ENCODE results near the gene CLEC11A. TPM values are rescaled to one million over a fixed set of nuclear protein-coding genes. Genes with fewer than 3 reads are reported as not detected.

The CLEC11A gene, protein sequence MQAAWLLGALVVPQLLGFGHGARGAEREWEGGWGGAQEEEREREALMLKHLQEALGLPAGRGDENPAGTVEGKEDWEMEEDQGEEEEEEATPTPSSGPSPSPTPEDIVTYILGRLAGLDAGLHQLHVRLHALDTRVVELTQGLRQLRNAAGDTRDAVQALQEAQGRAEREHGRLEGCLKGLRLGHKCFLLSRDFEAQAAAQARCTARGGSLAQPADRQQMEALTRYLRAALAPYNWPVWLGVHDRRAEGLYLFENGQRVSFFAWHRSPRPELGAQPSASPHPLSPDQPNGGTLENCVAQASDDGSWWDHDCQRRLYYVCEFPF
- total RNA-seq = 0.75 and 0.83 TPM in 2 replicates

DNA sequence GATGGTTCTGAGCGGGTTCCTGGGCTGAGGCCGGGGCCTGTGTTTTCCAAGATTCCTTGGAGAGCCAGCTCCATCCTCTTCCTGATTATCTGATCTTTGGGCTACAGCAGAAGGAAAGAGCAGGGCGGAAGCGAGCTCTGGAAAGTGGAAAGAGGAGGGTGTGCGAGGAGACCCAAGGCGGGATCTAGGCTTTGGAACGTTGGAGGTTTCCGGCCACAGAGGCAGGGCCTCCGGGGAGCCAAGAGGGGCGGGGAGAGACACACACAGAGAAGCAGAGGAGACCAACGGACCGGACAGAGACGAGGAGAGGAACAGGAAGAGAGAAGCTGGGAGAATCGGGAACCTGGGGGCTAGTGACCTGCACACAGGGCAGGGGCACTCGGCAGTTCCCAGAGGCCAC, at the start of gene CLEC11A:
TSS of gene CLEC11A (plus strand) at position 296 of the 400 bp plus-strand sequence. CDS start 162 bp downstream, outside the sequence.
- Mint-ChIP-seq H3K4me3 (peak within 1 kb of the TSS; percentile 85), H3K36me3 (ENCODE audit: low read depth) (no peaks in the 10 kb centered on the region), H3K27me3 (ENCODE audit: insufficient read depth) (peaks cover 37% of the 10 kb centered on the region), H3K4me1 (ENCODE audit: low read depth) (no peaks in the 10 kb centered on the region), H3K9me3 (no peaks in the 10 kb centered on the region), H3K27ac (no peak within 1 kb of the TSS)
- no peak for DNase-seq (ENCODE audit: low spot score)
- intact Hi-C loops (cut with micrococcal nuclease) = no loop called here

DNA sequence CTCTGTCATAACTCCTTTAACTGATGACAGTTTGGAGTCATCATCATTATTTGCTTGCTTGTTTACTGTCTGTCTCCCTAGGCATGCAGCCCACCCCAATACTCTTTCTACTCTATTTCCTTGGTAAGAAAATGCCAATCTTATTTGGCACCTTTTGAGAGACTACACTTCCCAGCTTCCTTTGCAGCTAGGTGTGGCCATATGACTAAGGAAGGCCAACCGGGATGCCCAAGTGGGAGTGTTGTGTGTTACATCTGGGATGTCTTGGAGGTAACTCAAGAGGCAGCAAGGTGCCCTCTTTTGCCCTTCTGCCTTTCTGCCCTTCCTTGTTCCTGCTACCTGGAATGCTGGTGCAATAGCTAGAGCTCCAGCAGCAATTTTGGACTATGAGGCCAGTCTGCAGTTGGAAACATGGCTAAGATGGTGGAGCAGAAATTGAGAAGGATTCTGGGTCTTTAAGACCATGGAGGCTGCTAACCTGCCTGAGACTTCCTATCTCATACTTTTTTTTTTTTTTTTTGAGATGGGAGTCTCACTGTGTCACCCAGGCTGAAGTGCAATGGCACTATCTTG, 46.5 kb upstream of the CLEC11A start:
- no peaks in the 10 kb centered on the region for H3K36me3 Mint-ChIP-seq (ENCODE audit: low read depth)
- no peaks in the 10 kb centered on the region for H3K9me3 Mint-ChIP-seq
- peaks cover 7% of the 10 kb centered on the region for H3K4me1 Mint-ChIP-seq (ENCODE audit: low read depth)
- peaks cover 20% of the 10 kb centered on the region for H3K27me3 Mint-ChIP-seq (ENCODE audit: insufficient read depth)
- H3K27ac Mint-ChIP-seq = no peak overlapping the region
- DNase-seq (ENCODE audit: low spot score) = no peak
- no peak overlapping the region for H3K4me3 Mint-ChIP-seq
- intact Hi-C loops (cut with micrococcal nuclease) = no loop called here

DNA sequence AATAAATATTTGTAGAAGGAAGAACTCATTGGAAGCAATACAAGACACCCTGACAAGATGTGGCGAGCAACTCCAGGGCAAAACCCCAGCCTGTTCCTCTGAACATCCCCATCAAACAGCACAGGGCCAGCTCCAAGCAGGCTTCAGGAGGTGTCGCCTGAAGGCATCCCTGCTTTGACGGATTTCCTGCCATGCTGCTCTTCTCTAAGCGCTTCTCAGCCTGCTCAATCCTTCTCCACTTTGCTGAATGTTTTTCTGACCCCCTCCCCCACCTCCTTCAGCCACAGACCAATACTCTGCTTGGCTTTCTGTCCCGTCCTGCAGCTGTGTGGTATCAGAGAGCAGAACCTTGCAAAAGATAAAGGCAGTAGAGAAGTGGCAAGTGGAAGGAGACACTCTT, 45.5 kb upstream of the CLEC11A start:
- intact Hi-C loops (cut with micrococcal nuclease) = no loop called here
- H3K9me3 Mint-ChIP-seq = no peaks in the 10 kb centered on the region
- H3K4me1 Mint-ChIP-seq (ENCODE audit: low read depth) = peaks cover 7% of the 10 kb centered on the region
- DNase-seq (ENCODE audit: low spot score) = no peak
- peaks cover 18% of the 10 kb centered on the region for H3K27me3 Mint-ChIP-seq (ENCODE audit: insufficient read depth)
- no peaks in the 10 kb centered on the region for H3K36me3 Mint-ChIP-seq (ENCODE audit: low read depth)
- no peak overlapping the region for H3K4me3 Mint-ChIP-seq
- no peak overlapping the region for H3K27ac Mint-ChIP-seq

DNA sequence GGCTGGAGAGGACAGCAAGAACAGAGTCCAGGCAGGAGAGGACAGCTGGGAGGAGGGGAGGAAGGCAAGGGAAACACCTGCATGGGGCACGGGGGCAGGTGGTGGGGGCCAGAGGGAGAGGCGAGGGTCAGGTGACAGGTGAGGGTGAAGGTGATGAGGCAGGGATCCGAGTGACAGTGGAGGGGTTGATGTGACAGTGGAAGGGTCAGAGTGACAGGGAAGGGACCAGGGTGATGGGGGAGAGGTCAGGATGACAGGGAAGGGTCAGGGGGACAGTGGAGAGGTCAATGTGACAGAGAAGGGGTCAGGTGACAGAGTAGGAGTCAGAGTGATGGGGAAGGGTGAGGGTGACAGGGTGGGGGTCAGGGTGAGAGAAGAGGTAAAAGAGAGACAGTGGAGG, 44.8 kb upstream of the CLEC11A start:
- no peaks in the 10 kb centered on the region for H3K36me3 Mint-ChIP-seq (ENCODE audit: low read depth)

DNA sequence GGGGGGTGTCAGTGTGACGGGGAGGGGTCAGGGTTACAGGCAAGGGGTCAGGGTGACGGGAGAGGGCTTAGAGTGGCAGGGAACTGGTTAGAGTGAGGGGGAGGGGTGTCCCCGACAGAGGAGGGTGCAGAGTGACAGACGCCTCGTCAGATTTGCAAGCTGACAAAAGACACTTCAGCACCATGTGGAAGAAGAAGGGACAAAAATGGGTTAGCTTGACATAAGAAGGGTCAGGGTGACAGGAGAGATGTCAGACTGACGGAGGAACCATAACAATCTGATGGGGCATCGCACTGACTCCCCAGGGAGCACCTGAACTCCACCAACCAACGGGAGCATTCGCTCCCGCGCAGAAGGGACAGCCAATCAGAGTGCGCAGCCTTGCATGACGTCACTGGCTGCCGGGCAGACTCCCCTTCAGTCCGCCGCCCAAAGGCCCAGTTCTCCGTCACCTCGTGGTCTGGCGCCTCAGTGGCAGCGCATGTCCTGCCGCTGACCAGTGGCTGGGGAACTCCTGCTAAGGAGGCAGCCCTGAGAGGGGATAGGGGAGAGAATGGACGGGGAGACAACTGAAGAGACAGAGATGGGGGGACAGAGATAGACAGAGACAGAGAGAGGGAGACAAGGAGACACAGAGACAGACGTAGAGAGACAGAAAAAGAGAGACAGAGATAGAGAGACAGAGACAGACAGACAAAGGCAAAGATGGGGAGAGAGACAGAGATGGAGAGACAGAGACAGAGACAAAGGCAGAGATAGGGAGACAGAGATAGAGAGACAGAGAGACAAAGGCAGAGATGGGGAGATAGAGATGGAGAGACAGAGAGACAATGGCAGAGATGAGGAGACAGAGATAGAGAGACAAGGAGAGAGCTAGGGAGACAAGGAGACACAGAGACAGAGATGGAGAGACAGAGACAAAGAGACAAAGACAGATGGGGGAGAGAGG, 43.7 kb upstream of the CLEC11A start:
- H3K27me3 Mint-ChIP-seq (ENCODE audit: insufficient read depth) = peaks cover 8% of the 10 kb centered on the region
- intact Hi-C loops (cut with micrococcal nuclease) = no loop called here

More for the DNA sequence above, 44.8 kb upstream of the CLEC11A start:
- no peak overlapping the region for H3K4me3 Mint-ChIP-seq
- no peaks in the 10 kb centered on the region for H3K9me3 Mint-ChIP-seq
- no peak overlapping the region for H3K27ac Mint-ChIP-seq
- peaks cover 7% of the 10 kb centered on the region for H3K4me1 Mint-ChIP-seq (ENCODE audit: low read depth)
- peaks cover 13% of the 10 kb centered on the region for H3K27me3 Mint-ChIP-seq (ENCODE audit: insufficient read depth)
- no peak for DNase-seq (ENCODE audit: low spot score)
- intact Hi-C loops (cut with micrococcal nuclease) = no loop called here

DNA sequence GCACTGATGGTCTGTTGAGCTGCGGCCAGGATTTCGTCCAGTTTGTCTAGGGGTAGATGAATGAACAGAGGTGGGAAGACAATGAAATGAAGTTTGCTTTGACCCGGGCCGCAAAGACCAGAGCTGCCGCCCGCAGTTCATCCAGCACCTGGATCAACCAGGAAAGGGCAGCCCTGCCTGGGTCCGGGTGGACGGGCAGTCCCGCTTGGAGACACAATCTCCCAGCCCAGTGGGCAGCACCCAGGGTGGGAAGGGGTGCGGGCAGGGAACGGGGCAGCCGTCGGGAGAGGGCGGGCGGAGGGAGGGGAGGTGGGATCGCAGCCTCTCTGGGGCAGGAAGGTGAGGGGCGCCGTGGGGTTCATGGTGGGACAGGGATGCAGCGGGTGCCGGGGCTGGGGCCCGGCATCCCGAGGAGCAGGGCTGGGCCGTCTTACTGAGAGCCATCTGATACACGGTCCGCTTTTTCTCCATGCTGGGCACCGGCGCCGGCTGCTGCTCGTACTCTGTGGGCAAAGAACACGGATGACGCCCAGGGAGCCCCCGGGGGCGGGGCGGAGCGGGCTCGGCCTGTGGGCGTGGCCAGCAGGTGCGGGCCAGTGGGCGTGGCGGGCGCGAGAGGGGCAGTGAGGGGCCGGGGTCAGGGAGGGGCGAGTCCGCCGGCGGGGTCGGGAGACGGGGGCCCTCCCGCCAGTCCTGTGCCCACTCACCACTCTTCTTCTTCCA, 36.7 kb upstream of the CLEC11A start:
- DNase-seq (ENCODE audit: low spot score) = no peak
- intact Hi-C loops (cut with micrococcal nuclease) = no loop called here
- Mint-ChIP-seq H3K36me3 (ENCODE audit: low read depth) (no peaks in the 10 kb centered on the region), H3K27me3 (ENCODE audit: insufficient read depth) (peaks cover 8% of the 10 kb centered on the region), H3K9me3 (no peaks in the 10 kb centered on the region), H3K27ac (no peak overlapping the region), H3K4me3 (no peak overlapping the region), H3K4me1 (ENCODE audit: low read depth) (no peaks in the 10 kb centered on the region)

More for the DNA sequence above, 43.7 kb upstream of the CLEC11A start:
- no peaks in the 10 kb centered on the region for H3K9me3 Mint-ChIP-seq
- DNase-seq (ENCODE audit: low spot score) = peak; percentile 70
- H3K4me3 Mint-ChIP-seq = no peak overlapping the region
- H3K4me1 Mint-ChIP-seq (ENCODE audit: low read depth) = peaks cover 7% of the 10 kb centered on the region
- H3K36me3 Mint-ChIP-seq (ENCODE audit: low read depth) = no peaks in the 10 kb centered on the region
- peak overlapping the region; percentile 0 for H3K27ac Mint-ChIP-seq

DNA sequence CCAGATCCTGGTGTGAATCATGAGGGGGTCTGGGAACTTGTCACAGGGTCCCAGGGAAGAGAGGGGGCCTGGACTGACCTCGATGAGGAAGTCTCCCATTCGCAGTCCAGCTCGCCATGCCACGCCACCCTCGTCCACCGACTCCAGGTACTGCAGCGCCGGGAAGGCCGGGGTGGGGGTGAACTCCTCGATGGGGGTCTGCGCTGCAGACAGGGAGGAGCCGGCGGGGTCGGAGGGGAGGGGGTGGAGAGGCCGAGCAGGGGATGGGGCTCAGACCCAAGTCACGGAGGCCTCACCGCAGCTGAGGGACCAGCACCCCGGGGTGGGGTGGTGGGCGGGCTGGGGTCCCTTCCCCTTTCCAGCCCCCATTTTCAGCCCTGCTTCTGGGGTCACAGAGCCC, 34.4 kb upstream of the CLEC11A start:
- DNase-seq (ENCODE audit: low spot score) = no peak
- no peak overlapping the region for H3K27ac Mint-ChIP-seq
- H3K4me3 Mint-ChIP-seq = no peak overlapping the region
- H3K9me3 Mint-ChIP-seq = no peaks in the 10 kb centered on the region
- H3K27me3 Mint-ChIP-seq (ENCODE audit: insufficient read depth) = peaks cover 12% of the 10 kb centered on the region
- no peaks in the 10 kb centered on the region for H3K4me1 Mint-ChIP-seq (ENCODE audit: low read depth)
- no peaks in the 10 kb centered on the region for H3K36me3 Mint-ChIP-seq (ENCODE audit: low read depth)
- intact Hi-C loops (cut with micrococcal nuclease) = no loop called here

DNA sequence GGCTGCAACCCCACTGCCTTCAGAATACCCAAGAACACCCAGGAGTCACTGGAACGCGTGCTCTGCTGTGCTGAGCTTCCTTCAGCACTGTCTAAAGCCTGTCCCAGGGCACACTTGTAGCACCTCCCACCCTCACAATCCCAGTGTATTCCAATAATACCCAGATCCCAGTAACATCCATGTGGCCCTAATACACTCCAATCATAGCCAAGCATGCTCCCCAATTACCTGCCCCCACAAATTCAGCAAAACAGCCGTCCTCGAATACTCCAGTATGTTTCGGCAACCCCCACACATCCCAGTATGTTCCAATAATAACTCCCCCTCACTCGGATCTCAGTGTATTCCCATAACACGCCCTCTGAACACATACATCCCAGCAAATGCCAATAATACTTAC, 32.7 kb upstream of the CLEC11A start:
- Mint-ChIP-seq H3K36me3 (ENCODE audit: low read depth) (no peaks in the 10 kb centered on the region), H3K27me3 (ENCODE audit: insufficient read depth) (peaks cover 14% of the 10 kb centered on the region), H3K4me3 (no peak overlapping the region), H3K9me3 (no peaks in the 10 kb centered on the region), H3K27ac (no peak overlapping the region), H3K4me1 (ENCODE audit: low read depth) (no peaks in the 10 kb centered on the region)
- intact Hi-C loops (cut with micrococcal nuclease) = no loop called here
- no peak for DNase-seq (ENCODE audit: low spot score)

DNA sequence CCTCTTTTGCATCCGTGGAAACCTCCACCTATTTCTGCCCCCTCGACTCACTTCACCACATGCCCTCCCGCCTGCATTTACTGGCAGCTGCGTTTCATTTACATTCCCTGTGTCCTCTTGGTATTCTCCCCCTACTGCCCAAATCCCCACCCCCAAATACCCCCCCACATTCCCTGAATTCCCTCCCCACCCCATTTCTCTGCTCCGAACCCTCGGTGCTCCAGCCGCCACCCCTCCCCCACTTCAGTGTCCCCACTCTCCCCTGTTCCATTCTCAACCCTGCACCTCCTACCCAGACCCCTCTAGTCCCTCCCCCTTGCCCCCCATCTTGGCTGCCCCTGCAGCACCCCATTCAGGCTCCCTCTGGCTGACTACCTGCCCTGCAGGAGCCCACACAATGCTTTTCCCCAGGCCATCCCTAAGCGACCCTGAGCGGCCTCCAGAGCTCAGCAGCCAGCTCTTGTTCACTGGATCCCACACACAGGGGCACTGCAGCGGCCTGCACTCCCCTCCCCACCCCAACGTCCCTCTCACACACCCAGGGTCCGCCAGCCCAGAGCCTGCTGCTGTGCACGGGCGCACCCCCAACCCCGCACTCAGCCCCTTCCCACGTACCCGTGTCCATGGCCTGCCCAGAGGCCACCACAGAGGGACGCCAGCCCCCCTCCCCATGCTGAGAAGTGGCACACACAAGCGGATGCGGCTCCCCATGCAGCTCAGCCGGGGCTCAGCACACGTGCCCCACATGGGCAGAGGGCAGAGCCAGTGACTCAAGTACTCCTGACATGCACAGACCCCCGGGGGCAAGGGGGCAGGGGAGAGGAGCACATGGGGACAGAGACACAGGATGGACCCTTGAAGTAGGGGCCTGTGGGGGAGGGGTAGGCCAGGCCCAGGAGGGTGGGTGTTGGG, 29.8 kb upstream of the CLEC11A start:
- Mint-ChIP-seq H3K9me3 (no peaks in the 10 kb centered on the region), H3K4me3 (no peak overlapping the region), H3K27ac (no peak overlapping the region), H3K4me1 (ENCODE audit: low read depth) (no peaks in the 10 kb centered on the region), H3K36me3 (ENCODE audit: low read depth) (no peaks in the 10 kb centered on the region), H3K27me3 (ENCODE audit: insufficient read depth) (peaks cover 15% of the 10 kb centered on the region)
- DNase-seq (ENCODE audit: low spot score) = no peak
- intact Hi-C loops (cut with micrococcal nuclease) = no loop called here

DNA sequence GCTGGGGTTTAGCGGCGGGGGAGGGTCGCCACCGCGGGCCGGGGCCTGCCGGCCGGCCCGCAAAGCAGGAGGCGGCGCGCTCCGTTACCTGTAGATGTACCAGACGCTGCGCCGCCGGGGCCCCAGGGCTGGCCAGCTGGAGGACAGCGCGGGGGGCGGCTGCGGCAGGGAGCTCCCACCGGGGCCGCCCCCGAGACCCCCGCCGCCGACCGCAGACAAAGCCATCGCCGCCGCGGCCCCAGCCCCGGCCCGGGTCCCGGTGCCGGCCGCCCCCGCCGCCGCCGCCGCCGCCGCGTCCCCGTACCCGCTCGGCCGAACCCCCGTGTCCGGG, 28.4 kb upstream of the CLEC11A start:
- H3K27me3 Mint-ChIP-seq (ENCODE audit: insufficient read depth) = peaks cover 13% of the 10 kb centered on the region
- no peaks in the 10 kb centered on the region for H3K9me3 Mint-ChIP-seq
- DNase-seq (ENCODE audit: low spot score) = no peak
- intact Hi-C loops (cut with micrococcal nuclease) = no loop called here
- H3K4me3 Mint-ChIP-seq = no peak overlapping the region
- H3K36me3 Mint-ChIP-seq (ENCODE audit: low read depth) = no peaks in the 10 kb centered on the region
- H3K27ac Mint-ChIP-seq = no peak overlapping the region
- no peaks in the 10 kb centered on the region for H3K4me1 Mint-ChIP-seq (ENCODE audit: low read depth)

DNA sequence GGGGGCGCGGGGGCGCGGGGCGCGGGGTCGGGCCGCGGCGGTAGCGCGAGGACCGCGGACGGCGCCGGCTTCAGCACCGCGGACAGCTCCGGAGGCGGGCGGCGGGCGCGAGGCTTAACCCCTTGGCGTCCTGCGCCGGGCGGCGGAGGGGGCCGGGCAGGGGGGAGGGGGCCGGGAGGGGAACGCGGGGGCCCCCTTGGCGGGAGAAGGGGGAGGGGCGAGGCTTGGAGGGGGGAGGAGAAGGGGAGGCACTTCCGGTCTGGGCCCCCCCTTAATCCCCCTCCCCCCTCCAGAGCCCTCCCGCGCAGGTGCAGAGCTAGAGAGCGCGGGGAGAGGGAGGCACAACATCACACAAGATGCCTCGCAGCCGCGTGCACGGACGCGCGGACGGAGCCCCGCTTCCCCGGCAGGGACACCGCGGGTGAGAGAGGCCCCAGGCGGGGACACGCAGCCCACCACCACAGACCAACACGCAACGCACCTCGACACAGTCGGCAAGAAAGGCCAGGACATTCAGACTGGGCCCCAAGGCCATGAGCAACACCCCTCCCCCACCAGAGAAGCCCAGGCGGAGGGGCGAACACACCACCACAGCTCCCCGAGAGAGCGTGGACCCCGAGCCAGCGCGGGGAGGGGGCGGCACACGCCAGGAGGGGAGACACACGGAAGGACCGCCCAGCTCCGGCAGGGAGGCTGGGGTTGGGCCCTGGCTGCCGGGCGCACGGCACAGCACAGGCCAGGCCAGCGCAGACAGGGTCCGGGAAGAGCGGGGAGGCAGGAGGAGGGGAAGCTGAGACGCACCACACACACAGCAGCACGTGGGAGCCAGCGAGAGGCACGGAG, 27.7 kb upstream of the CLEC11A start:
- H3K36me3 Mint-ChIP-seq (ENCODE audit: low read depth) = no peaks in the 10 kb centered on the region
- H3K4me3 Mint-ChIP-seq = no peak overlapping the region
- intact Hi-C loops (cut with micrococcal nuclease) = no loop called here

More for the DNA sequence above, 27.7 kb upstream of the CLEC11A start:
- H3K9me3 Mint-ChIP-seq = no peaks in the 10 kb centered on the region
- H3K27ac Mint-ChIP-seq = no peak overlapping the region
- H3K27me3 Mint-ChIP-seq (ENCODE audit: insufficient read depth) = peaks cover 13% of the 10 kb centered on the region
- no peaks in the 10 kb centered on the region for H3K4me1 Mint-ChIP-seq (ENCODE audit: low read depth)
- no peak for DNase-seq (ENCODE audit: low spot score)
